Dermis microvascular lymphatic vessel endothelial cell (primary cell): ENCODE results near the gene FHOD1. TPM values are rescaled to one million over a fixed set of nuclear protein-coding genes. Genes with fewer than 3 reads are reported as not detected.

Experiments used
- DNase-seq, 2 donors: peaks; one replicate each; pipeline versions ENCODE4 v3.0.0 to v3.0.0-alpha.2; 2010; ENCODE audit warnings: low read depth in 2 of 2
- total RNA-seq: library from RNA; depleted of rRNA; stranded (reverse); fragments of >200 nt; gene quantifications from 2 replicates; pipeline ENCODE4 v1.2.1, GENCODE V29; 2014

FHOD1 gene
- total RNA-seq, 1 donor from 2014 or later: 15.0 TPM

DNA sequence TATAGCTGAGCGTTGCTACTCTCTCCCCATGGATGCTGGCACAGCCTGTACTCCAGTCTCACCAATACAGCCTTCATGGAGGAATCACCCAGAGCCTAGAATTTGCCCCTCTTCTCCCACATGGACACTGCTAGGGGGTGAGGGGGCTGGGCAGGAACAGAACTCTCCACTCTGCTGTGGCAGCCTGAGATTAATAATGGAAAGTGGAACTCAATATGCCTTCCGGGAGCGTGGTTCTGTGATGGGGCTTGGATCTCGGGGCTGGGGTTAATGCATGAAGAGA lies 2.7 kb upstream of the FHOD1 start:
- no peak for DNase-seq

DNA sequence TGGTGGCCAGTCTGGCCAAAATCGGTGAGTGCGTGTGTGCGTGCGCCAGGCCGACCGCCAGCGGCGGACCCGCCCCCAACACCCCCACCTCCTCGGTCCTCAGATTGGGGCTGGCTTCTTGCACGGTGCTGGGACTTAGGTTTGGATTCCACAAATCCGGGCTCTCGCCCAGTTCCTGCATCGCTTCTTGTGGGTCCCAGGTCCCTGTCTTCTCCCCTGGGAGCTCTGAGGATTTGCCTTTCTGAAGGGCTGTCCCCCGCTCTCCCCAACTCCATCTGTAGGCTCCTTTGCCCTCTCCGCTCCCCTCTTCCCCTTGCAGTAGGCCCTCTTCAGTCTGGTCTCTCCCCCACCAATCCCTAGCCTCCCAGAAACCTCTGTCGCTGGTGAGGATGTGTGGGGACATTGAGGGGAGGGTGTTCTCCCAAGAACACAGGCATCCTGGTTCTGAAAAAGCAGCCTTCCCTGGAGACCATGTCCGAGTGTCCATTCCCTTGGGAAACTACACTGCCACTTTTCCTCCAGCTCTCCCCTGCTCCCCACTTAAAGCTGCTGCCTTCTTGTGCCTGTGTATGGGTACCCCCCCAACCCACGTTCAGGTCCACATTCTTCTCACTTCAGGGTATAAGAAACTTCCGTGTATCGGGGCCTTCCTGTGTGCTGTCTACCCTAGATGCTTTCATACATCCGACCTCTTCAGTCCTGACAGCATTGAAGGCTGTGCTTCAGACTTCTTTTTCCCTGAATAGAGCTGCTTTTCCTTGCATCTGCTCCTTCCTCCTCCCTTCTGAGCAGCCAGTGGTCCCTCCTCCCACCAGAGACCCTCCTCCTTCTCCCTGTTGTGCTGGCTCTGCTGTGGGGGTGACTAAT lies 2.1 kb upstream of the FHOD1 start:
- no peak for DNase-seq

- peak in 1 of 2 donors; percentile 49 for DNase-seq
Observed at GRCh38 chr16:67248401-67249177, 1.3 kb upstream of the FHOD1 start, which contains the start of gene SLC9A5. TSS of gene SLC9A5 (plus strand) at chr16:67248979. CDS start at chr16:67249015, 36 bp downstream.

GRCh38 chr16:67248073-67248400 lies 756 bp upstream of the FHOD1 start:
- DNase-seq: no peak

DNA sequence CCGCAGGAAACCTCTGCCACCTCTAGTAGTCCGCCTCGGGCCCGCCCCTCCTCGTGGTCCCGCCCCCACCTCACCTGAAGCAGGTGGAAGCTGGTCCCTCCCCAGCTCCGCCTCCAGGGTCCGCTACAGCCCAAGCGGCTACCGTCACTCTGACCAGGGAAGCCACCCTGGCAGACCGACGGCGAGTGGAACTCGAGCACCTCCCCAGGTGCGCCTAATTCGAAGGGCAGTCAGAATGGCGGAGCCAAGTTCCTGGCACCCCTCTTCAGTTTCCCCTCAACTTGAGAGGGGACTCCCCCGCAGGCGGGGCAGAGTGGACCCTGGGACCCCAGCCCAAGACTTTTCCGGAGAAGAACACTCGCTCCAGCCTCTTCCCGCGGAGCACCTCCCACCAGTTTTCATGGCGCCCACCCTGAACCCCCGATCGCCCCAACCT lies 507 bp downstream of the FHOD1 start:
- DNase-seq: peak in 1 of 2 donors; percentile 32

DNA sequence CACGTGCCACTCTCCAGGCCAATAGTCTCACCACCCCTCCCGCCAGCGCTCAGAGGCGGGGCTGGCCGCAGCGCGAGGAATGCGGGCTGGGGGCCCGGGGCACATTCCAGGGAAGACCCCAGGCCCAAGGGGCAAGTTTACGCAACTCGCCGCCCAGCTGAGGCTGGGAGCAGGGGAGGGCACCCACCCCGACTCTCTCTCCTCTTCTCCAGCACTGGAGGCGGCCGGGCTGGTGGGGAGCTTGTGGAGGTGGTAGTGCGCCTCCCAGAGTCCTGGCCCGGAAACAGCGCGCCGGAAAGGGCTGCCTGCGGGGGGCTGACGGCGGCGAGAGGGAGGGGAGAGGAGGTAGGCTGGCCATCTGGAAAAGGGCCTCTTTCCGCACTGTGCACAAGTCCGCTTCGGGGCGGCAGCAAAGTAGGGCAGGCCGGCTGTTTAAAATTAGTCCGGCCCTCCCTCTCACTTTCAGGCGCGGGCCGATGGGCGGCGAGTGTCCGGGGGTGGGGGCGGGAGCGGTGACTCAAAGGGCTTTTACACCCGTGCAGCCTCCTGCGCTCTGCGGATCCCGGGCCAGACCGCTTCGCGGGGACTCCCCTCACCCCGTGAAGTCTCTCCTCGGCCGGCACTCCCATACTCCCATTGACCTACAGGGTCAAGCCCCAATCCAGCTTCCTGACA lies 1.1 kb downstream of the FHOD1 start:
- DNase-seq: peak; percentile 49 to 82

DNA sequence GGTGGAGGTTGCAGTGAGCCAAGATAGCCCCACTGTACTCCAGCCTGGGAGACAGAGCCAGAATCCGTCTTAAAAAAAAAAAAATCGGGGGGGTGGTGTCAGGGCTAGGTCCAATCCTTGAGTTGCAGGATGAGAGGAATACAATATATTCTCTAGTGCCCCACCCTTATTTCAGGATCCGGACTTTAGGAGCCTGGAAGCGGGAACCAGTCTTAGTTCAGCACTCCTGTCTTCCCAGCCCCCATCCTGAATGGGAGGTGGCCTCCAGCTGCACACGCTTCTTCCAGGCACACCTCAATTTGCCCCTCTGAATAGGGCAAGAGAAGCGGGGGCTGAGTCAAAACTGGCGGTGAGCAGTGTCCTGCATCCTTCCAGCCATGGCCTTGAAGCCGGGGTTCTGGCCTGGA lies 1.6 kb downstream of the FHOD1 start:
- no peak for DNase-seq

DNA sequence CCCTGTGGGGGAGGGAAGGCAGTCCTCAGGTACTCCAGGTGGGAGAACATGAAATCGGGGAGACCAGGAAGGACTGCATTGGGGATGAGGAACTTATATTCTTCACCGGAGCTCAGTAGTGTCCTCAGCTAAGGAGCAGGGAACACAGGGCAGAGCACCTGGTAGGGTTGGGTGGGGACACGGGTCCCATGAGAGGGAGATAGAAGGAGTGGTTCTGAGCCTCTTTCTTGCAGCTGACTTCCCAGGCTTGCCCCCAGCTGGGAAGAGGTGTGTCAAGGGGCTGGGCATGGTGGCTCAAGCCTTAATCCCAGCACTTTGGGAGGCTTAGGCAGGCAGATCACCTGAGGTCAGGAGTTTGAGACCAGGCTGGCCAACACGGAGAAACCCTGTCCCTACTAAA lies 2.1 kb downstream of the FHOD1 start:
- DNase-seq: no peak

- peak in 1 of 2 donors; percentile 86 for DNase-seq
Observed at GRCh38 chr16:67244387-67245185, 2.7 kb downstream of the FHOD1 start.

DNA sequence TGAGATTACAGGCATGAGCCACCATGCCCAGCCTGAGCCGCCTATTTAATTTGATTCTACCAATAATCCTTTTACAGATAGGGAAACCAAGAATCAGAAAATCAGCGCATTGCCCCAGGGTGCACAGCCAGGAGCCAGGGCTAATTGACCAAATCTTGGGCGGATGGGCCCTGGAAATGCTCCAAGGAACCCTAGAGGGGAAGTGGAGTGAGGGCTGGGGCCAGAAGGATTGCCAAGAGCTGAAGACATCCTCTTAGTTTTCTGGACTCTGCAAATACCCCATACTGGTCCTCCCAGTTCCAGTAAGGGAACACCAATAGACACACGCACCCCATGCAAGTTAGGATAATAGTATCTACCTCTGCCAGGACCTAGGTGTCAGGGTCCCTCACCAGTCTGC lies 3.8 kb downstream of the FHOD1 start:
- no peak for DNase-seq

GRCh38 chr16:67242138-67242730 lies 5.0 kb downstream of the FHOD1 start:
- no peak for DNase-seq

- DNase-seq: peak in 1 of 2 donors; percentile 52
Observed at GRCh38 chr16:67241008-67241900, 6.0 kb downstream of the FHOD1 start.

- no peak for DNase-seq
Observed at GRCh38 chr16:67240506-67240905, 6.8 kb downstream of the FHOD1 start.

GRCh38 chr16:67238806-67239470 lies 8.3 kb downstream of the FHOD1 start:
- DNase-seq: no peak

- no peak for DNase-seq
Observed at GRCh38 chr16:67238278-67238575, 9.1 kb downstream of the FHOD1 start.

DNA sequence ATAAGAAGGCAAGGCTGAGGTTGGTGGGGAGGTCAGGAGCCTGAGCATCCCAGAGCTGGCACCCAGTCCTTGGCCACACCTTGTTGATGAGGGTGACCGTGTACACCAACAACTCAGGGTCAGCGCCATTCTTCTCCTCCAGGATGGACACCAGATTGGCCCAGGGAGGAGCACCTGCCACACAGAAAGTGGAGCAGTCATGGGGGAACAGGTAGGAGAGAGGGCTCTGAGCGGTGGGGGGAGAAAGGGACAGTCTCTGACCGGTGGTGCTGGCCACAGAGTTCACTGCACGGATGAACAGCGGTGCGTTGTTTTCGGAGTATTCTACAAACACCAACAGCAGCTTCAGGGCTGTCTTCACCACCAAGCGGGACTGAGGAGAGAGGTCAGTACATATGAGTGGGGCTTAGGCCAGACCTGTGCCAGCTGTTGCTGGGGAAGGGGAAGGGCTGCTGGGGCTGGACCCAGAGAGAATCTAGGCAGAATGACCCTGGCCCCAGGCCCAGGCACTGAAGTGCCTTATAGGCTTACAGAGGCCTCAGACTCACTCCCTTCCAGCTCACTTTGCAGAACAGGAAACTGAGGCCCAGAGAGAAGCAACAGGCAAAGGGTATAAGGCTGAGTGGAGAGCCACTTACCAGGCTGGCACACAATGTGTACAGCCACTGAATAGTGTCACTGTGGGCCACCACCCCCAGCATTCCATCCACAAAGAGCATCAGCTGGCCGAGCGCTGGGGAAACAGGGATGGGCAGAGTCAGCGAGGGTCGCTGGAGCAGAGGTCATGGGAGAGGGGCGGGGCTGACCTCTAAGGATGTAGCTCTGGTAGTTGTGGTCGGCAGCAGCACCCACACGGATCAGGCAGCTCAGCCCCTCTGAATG lies 9.6 kb downstream of the FHOD1 start:
- DNase-seq: no peak

DNA sequence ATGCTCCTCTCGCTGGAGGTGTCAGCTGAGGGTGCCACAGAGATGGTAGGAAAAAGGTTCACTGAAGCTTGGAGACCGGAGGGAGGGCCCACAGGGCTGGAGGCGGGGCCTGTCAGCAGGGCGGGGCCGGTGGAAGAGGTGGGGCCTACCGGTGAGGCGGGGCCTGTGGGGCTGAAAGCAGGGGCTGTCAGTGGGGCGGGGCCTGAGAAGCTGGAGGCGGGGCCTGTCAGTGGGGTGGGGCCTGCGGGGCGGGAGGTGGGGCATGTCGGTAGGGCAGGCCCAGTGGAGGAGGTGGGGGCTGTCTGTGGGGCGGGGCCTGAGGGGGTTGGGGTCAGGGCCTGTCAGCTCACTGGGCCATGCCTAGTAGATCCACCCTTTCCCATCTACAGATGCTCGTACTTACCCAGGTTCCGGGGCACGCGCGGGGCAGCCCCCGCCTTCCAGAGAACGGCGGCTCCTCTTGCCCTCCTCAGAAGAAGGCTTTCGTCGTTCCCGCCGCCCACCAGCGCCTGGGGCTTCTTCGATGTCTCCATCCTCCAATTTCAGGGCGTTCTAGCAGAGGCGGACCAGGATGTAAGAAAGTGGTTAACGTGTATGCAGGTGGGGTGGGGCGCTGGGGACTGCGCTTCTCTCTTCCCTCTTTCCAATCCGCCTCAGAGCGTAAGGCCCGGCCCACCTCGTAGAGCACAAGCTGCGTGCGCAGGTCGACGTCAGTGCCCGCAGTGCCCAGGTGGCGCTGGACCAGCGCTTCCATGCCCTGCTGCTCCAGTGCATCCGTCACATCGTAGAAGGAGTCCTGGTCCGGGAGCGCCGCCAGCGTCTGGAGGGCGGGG lies 10.5 kb downstream of the FHOD1 start:
- peak in 1 of 2 donors; percentile 74 for DNase-seq
